Measurements from ENCODE around the gene USP22. TPM values are rescaled to one million over a fixed set of nuclear protein-coding genes. Genes with fewer than 3 reads are reported as not detected.

The USP22 gene
- 192 and 249 TPM in 2 replicates for total RNA-seq

DNA sequence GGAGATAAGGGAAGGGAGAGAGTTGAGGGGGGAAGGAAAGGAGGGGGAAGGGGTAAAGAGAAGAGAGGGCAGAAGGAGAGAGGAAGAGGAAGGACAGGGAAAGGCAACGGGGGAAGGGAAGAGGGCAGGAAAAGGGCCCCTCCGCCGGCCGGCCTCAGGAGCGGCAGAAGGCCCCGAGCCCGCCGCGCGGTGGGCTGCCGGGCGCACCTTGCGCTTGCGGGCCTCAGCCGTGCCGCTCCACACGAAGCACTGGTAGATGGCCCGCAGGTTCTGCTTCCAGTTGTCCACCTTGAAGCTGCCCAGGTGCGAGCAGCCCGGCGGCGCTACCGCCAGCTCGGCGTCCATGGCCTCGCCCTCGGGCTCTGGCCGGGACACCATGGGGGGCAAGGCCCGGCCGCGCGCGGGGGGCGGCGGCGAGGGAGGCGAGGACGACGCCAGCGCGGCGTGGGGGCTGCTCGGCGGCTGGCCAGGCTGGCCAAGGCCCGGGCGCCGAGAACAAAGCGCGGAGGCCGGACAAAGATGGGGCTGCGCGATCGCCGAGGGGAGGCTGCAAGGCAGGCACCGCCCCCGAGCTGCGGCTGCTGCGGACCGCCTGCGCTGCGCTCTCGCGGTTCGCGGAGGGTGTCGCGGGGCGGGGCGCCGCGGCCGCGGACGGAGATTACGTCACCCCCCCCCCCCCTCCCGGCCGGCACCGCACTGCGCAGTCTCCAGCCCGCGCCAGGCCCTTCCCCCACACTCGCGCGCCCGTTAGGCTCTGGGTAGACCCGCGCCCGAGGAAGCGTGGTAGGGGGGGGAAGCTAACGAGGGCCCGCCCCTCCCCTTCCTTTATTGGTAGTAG, at the start of gene USP22:
USP22 (minus strand) TSS at position 554 of the 838 bp plus-strand sequence; CDS start at position 378, 176 bp downstream.

Other genes starting within 250 kb of the USP22 start
- gene DHRS7B, start 84.0 kb upstream of the USP22 start, total RNA-seq = 19.6 and 28.4 TPM in 2 replicates
- 30.9 and 42.5 TPM in 2 replicates for gene TMEM11, start 171.2 kb upstream of the USP22 start, total RNA-seq
- gene NATD1, start 210.4 kb upstream of the USP22 start, total RNA-seq = 2.8 and 30.4 TPM in 2 replicates
- gene MAP2K3, start 241.7 kb upstream of the USP22 start, total RNA-seq = 25.9 and 29.9 TPM in 2 replicates

All from mesangial cell (primary cell).